Breast epithelium (tissue), 4 donors: ENCODE data around the gene ST6GALNAC4. TPM values are rescaled to one million over a fixed set of nuclear protein-coding genes. Genes with fewer than 3 reads are reported as not detected.

Experiments used
- DNase-seq, 2 donors: peaks; one replicate each; pipeline ENCODE4 v3.0.0-alpha.2; 2019; ENCODE audit warnings: low spot score in 2 of 2
- H3K27ac ChIP-seq, 2 donors: fragments of 200-600 bp; sonication (generic) in 1 of 2; one replicate each; pipeline ENCODE4 v1.5.1; 2016 to 2019; ENCODE audit warnings: mild to moderate bottlenecking in 1 of 2
- H3K27me3 ChIP-seq, 2 donors: fragments of 200-600 bp; sonication (generic) in 1 of 2; one replicate each; pipeline versions ENCODE4 v1.5.1 to v1.6.0; 2017 to 2019; ENCODE audit warnings: control low read depth in 1 of 2, mild to moderate bottlenecking in 1 of 2
- H3K36me3 ChIP-seq: fragments of 200-600 bp; one replicate; pipeline ENCODE4 v1.5.1; 2019
- H3K4me1 ChIP-seq, 2 donors: fragments of 200-600 bp; sonication (generic); one replicate each; pipeline ENCODE4 v1.5.1; 2016 to 2019; ENCODE audit warnings: control low read depth in 1 of 2
- H3K4me3 ChIP-seq, 3 donors: fragments of 200-600 bp; sonication (generic); 1 replicate in 2 of 3; 2 replicates in 1 of 3; pipeline ENCODE4 v1.5.1; 2016 to 2019; ENCODE audit warnings: mild to moderate bottlenecking in 3 of 3, moderate library complexity in 2 of 3
- H3K9me3 ChIP-seq, 2 donors: fragments of 200-600 bp; sonication (generic) in 1 of 2; one replicate each; pipeline ENCODE4 v1.5.1; 2016 to 2019; ENCODE audit warnings: control low read depth in 1 of 2
- POLR2A ChIP-seq: fragments of 450-650 bp; IDR thresholded peaks from one replicate; pipeline ENCODE4 v1.6.1; 2016; ENCODE audit warnings: antibody characterized with exemption, mild to moderate bottlenecking, moderate library complexity
- POLR2AphosphoS5 ChIP-seq, 3 donors: sonication (generic); formaldehyde crosslinking; IDR thresholded peaks; one replicate each; pipeline ENCODE4 v1.6.1; 2017; ENCODE audit warnings: antibody characterized with exemption in 3 of 3
- intact Hi-C: fragments of 100-400 bp; cut with DNase I; formaldehyde crosslinking; loops from one replicate; pipeline ENCODE4 v1.15.1; 2023; ENCODE audit warnings: low total_unique reads
- total RNA-seq, 3 donors: library from RNA; depleted of rRNA; stranded (reverse); fragments of >200 nt; gene quantifications; one replicate each; pipeline ENCODE4 v1.1.0, GENCODE V29; 2016
- TF ChIP-seq, protein P1 (sequence below), 3 donors: fragments of 450-650 bp; IDR thresholded peaks; one replicate each; pipeline ENCODE4 v1.5.1; 2016 to 2017; ENCODE audit warnings: antibody characterized with exemption in 3 of 3, mild to moderate bottlenecking in 3 of 3, moderate library complexity in 3 of 3

ST6GALNAC4 gene
- total RNA-seq, 3 donors from 2014 or later, result 17.6 to 44.6 (median 24.0) TPM

GRCh38 chr9:127876026-127876763 is 40.6 kb downstream of the ST6GALNAC4 start:
- Histone ChIP-seq H3K27ac (peak overlapping the region; percentile 30 to 71), H3K36me3 (no peaks in the 10 kb centered on the region), H3K4me1 (peaks cover 9 to 24% of the 10 kb centered on the region in 2 donors), H3K27me3 (no peaks in the 10 kb centered on the region), H3K4me3 (peak overlapping the region in 1 of 3 donors; percentile 93), H3K9me3 (no peaks in the 10 kb centered on the region)
- no peak for TF ChIP-seq POLR2A
- TF ChIP-seq, protein P1, sequence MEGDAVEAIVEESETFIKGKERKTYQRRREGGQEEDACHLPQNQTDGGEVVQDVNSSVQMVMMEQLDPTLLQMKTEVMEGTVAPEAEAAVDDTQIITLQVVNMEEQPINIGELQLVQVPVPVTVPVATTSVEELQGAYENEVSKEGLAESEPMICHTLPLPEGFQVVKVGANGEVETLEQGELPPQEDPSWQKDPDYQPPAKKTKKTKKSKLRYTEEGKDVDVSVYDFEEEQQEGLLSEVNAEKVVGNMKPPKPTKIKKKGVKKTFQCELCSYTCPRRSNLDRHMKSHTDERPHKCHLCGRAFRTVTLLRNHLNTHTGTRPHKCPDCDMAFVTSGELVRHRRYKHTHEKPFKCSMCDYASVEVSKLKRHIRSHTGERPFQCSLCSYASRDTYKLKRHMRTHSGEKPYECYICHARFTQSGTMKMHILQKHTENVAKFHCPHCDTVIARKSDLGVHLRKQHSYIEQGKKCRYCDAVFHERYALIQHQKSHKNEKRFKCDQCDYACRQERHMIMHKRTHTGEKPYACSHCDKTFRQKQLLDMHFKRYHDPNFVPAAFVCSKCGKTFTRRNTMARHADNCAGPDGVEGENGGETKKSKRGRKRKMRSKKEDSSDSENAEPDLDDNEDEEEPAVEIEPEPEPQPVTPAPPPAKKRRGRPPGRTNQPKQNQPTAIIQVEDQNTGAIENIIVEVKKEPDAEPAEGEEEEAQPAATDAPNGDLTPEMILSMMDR (IDR thresholded peaks at IDR 0.05), result no peak
- no peak for TF ChIP-seq POLR2AphosphoS5 (IDR thresholded peaks at IDR 0.05)
- no peak for DNase-seq
- intact Hi-C loops, result loop anchor here (10.0 kb wide), 1 partner anchor 91 kb away; the partner anchor contains the start of gene CDK9

DNA sequence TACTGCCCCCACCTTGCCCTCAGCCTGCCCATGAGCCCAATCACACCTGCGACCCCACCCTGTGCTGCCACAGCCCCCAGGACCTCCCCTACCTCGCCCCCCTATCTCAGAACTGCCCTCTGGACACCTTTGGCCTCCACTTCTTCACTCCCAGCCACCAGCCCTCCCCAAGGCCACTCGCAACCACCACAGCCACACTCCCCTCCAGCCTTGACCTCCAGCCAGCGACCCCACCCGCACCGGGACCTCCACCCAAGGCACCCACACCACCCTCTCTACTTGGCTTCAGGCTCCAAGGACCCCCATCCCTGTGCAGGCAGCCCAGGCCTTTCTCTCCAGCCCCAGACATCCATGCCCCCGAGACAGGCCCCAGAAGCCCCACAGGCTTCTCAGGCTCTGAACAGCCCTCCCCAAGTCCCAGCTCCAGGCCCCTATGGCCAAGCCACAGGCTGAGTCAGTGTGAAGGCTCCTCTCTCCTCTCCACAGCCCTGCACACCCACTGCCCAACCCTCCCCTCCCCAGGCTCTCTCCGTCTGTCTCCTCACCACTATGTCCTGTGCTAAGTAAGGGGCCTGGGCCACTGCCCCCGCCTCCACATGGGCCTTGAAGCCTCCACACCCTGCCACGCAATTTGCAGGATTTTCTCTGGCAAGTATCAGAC is 41.4 kb downstream of the ST6GALNAC4 start:
- Histone ChIP-seq H3K27me3 (no peaks in the 10 kb centered on the region), H3K9me3 (no peaks in the 10 kb centered on the region), H3K27ac (peak overlapping the region; percentile 22 to 55), H3K4me1 (peaks cover 9 to 24% of the 10 kb centered on the region in 2 donors), H3K4me3 (no peak overlapping the region), H3K36me3 (no peaks in the 10 kb centered on the region)
- intact Hi-C loops, result loop anchor here (10.0 kb wide), 1 partner anchor 91 kb away; the partner anchor contains the start of gene CDK9
- DNase-seq, result no peak
- TF ChIP-seq, protein P1 (IDR thresholded peaks at IDR 0.05), result no peak
- no peak for TF ChIP-seq POLR2AphosphoS5 (IDR thresholded peaks at IDR 0.05)
- TF ChIP-seq POLR2A, result no peak

DNA sequence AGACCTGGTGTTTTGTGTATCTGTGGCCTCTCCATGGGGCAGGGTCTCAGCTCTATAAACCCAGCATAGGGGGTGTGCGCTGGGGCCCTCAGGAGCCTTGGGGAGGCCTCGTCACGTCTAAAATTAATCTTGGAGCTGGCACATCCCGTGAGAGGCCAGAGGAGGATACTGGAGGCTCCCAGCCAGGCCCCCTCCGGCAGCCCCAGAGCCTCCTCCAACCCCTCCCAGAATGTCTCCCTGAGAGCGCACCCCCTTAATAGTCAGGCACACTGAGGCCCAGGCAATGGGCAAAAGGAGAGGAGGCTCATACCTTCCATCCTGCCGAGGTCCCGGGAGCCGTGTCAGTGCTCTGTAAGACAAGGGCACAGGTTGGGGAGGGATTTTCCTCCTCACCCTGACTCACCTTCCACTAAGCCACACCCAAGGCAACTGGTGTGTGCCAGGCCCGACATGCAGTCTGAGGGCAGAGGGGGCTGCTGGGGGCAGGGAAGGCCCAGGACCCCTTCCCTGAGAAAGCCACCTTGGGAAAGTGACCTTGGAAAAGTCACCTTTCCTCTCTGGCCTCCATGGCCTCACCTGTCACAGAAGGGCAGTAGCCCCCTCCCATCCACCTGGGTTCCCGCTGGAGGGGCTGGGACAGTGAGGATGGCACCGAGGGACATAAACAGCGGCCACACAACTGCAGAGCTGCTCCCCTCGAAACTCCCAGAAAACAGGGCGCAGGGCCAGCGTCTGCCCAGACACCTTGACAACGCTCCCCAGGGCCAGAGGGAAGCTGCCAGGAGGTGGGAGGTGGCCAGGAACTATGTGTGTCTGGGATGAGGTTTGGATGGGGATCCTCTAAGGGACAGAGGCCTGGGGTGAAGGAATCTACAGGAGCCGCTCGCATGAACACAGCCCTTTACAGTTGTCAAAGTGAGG is 42.3 kb downstream of the ST6GALNAC4 start:
- peak in 1 of 2 donors; percentile 75 for DNase-seq

DNA sequence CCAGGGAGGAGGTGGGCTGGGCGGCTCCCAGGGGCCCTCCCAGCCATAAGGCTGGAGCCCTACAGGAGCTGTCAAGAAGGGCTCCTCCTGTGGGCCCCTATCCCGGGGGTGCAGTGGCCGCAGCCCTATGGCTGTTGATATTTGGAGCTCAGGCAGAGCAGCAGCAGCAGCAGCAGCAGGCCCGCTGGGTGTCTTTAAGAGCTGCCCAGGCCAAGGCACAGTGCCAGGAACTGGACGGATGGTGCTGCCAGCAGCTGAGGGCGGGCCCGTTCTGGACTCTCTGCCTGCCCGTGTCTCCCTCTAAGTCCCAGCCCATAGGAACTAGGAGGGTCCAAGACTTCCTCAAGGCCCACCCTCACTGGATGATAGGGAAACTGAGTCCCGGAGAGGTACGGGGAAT is 43.0 kb downstream of the ST6GALNAC4 start:
- DNase-seq, result peak; percentile 41 to 70
- Histone ChIP-seq H3K36me3 (no peaks in the 10 kb centered on the region), H3K9me3 (no peaks in the 10 kb centered on the region), H3K4me1 (peaks cover 9 to 24% of the 10 kb centered on the region in 2 donors), H3K27ac (peak overlapping the region; percentile 22 to 55), H3K27me3 (no peaks in the 10 kb centered on the region), H3K4me3 (peak overlapping the region in 1 of 3 donors; percentile 33)
- intact Hi-C loops, result loop anchor here (1.0 to 10.0 kb wide), 2 partner anchors 89 to 136 kb away; partner anchors contain the start of gene CDK9
- TF ChIP-seq POLR2A (no peak), POLR2AphosphoS5 (IDR thresholded peaks at IDR 0.05) (no peak)
- TF ChIP-seq, protein P1 (IDR thresholded peaks at IDR 0.05), result no peak

More for the DNA sequence above, 42.3 kb downstream of the ST6GALNAC4 start:
- no peaks in the 10 kb centered on the region for H3K36me3 ChIP-seq
- TF ChIP-seq POLR2AphosphoS5 (IDR thresholded peaks at IDR 0.05), result no peak
- H3K4me1 ChIP-seq, result peaks cover 9 to 24% of the 10 kb centered on the region in 2 donors
- peak overlapping the region; percentile 22 to 55 for H3K27ac ChIP-seq
- H3K27me3 ChIP-seq, result no peaks in the 10 kb centered on the region
- H3K9me3 ChIP-seq, result no peaks in the 10 kb centered on the region
- peak overlapping the region in 1 of 3 donors; percentile 33 for H3K4me3 ChIP-seq
- intact Hi-C loops, result loop anchor here (10.0 kb wide), 1 partner anchor 90 kb away; the partner anchor contains the start of gene CDK9

DNA sequence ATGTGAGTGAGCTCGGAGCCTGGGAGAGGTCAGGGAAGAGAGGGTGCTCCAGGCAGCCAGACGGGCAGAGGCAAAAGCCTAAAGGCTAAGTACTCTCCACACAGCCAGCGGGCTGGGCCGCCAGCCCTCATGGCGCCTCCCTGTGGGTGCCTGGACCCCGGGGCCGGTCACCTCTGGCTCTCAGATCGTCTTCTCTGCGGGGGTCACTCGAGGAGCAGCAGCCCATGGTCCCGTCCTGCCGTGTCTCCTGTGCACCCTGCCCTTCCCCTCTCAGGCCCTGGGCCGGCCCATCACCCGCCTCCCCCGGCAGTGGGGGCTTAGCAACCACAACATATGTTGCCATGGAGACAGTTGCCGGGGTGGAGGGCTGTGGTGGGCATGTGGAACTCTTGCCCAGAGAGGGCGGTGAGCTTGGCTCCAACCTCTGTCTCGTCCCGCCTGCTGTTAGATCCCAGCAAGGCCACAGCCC is 43.6 kb downstream of the ST6GALNAC4 start:
- Histone ChIP-seq H3K4me1 (peaks cover 9 to 24% of the 10 kb centered on the region in 2 donors), H3K27me3 (no peaks in the 10 kb centered on the region), H3K27ac (peak overlapping the region in 1 of 2 donors; percentile 9), H3K9me3 (no peaks in the 10 kb centered on the region), H3K36me3 (no peaks in the 10 kb centered on the region), H3K4me3 (no peak overlapping the region)
- no peak for DNase-seq
- intact Hi-C loops, result loop anchor here (1.0 to 10.0 kb wide), 2 partner anchors 88 to 135 kb away; partner anchors contain the start of gene CDK9
- no peak for TF ChIP-seq POLR2AphosphoS5 (IDR thresholded peaks at IDR 0.05)
- TF ChIP-seq, protein P1 (IDR thresholded peaks at IDR 0.05), result no peak
- TF ChIP-seq POLR2A, result no peak
